SK-N-MC (cell line): Measurements from ENCODE around the gene SST.

ENCODE experiments used
- EZH2 ChIP-seq: fragments of 200-600 bp; sonication (generic); IDR thresholded peaks from one replicate; pipeline ENCODE4 v1.6.1; 2017; ENCODE audit warnings: antibody characterized with exemption
- POLR2AphosphoS5 ChIP-seq: IDR thresholded peaks from 2 replicates; pipeline ENCODE4 v1.6.1; 2012; ENCODE audit warnings: mild to moderate bottlenecking, low read depth, low read length, borderline replicate concordance

DNA sequence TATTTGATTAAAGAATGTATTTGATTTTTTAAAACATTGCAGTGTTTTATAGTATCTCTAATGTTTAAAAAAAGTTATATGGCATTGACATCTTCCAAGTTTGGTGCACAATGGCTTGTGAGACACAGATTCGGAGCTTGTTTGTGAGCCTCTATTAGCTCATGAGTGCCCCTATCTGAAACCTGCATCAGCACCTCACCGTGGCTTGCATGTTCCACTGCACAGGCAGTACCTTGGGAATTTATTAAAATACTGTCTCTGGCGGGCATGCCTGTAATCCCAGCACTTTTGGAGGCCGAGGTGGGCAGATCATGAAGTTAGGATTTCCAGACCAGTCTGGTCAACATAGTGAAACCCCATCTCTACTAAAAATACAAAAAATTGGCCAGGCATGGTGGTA lies 39.0 kb upstream of the SST start:
- TF ChIP-seq POLR2AphosphoS5 (no peak), EZH2 (no peak)
